ENCODE measurements around the gene GDI1. TPM values are rescaled to one million over a fixed set of nuclear protein-coding genes. Genes with fewer than 3 reads are reported as not detected.
A peak's percentile ranks its signal among the peaks of the same experiment; 100 is the strongest.

The GDI1 gene
- total and polyA plus RNA-seq, 9 of the 15 experiments (the other 6 are each of a cell fraction or from before 2014, with no cell fraction given) = 0.97 to 82.6 (median 37.5) TPM

- TF ChIP-seq PRDM10 (IDR thresholded peaks at IDR 0.05; ENCODE audit: partially characterized antibody) (no peak), RBM22 (IDR thresholded peaks at IDR 0.05; ENCODE audit: low read depth, low read length, poor library complexity, severe bottlenecking) (no peak), MCM5 (IDR thresholded peaks at IDR 0.05; ENCODE audit: low read depth) (no peak), NKRF (IDR thresholded peaks at IDR 0.05; ENCODE audit: borderline replicate concordance) (0 out of 2 replicates have a peak, but pooled peaks have one; percentile 9), CCNT2 (IDR thresholded peaks at IDR 0.05; ENCODE audit: borderline replicate concordance, extremely low read depth, insufficient read length, low read depth, low read length) (no peak), RERE (CRISPR knock-in tag; IDR thresholded peaks at IDR 0.05; ENCODE audit: borderline replicate concordance) (no peak), ZC3H11A (IDR thresholded peaks at IDR 0.05; ENCODE audit: low read depth, low read length) (no peak), ZNF551 (CRISPR knock-in tag; IDR thresholded peaks at IDR 0.05) (no peak), USF1 (CRISPR knock-in tag; IDR thresholded peaks at IDR 0.05) (no peak), SP2 (IDR thresholded peaks at IDR 0.05; ENCODE audit: extremely low read depth, low read depth, low read length, poor library complexity, severe bottlenecking) (no peak), NONO (IDR thresholded peaks at IDR 0.05; ENCODE audit: low read depth in 2 of 2, low read length in 1 of 2) (no peak), RBM25 (IDR thresholded peaks at IDR 0.05; ENCODE audit: low read depth, low read length, severe bottlenecking) (no peak), MIER1 (IDR thresholded peaks at IDR 0.05; ENCODE audit: low read depth) (no peak)
Measured at GRCh38 chrX:154396973-154397887, 39.7 kb upstream of the GDI1 start (continued).
